Naive thymus-derived CD8-positive, alpha-beta T cell (primary cell): Measurements from ENCODE around the gene DNAH11. TPM values are rescaled to one million over a fixed set of nuclear protein-coding genes. Genes with fewer than 3 reads are reported as not detected.
A peak's percentile ranks its signal among the peaks of the same experiment; 100 is the strongest.
"Not testable (repeated sequence)": the region's sequence is repeated elsewhere in the genome, so short reads cannot be mapped to it uniquely, and the experiment has no call there.

Experiments used
- ATAC-seq, 2 donors: fragments of 150-1000 bp; cut with Tn5 transposase in 1 of 2; sonication (Bioruptor Pico), chemical (Tn5 transposase) in 1 of 2; 1 replicate in 1 of 2; 2 replicates in 1 of 2; pipeline ENCODE4 v1.10.0; 2021; ENCODE audit warnings: mild to moderate bottlenecking in 2 of 2, moderate library complexity in 2 of 2
- POLR2A ChIA-PET: fragments of 350-600 bp; sonication (Branson Sonifier 250); formaldehyde crosslinking; loops from one replicate; lab custom pipeline; 2021; ENCODE audit warnings: antibody characterized with exemption; lab: Charles Lee
- DNase-seq, 10 donors: peaks; one replicate each; pipeline versions ENCODE4 v3.0.0 to v3.0.0-alpha.2; 2020 to 2022
- H3K27ac Mint-ChIP-seq, 10 donors: one replicate each; pipeline ENCODE4 v1.8.0; 2020 to 2022; ENCODE audit warnings: mild to moderate bottlenecking in 10 of 10, mixed read lengths in 10 of 10, moderate library complexity in 4 of 10, inconsistent platforms in 1 of 10
- H3K27me3 Mint-ChIP-seq, 5 donors: one replicate each; pipeline ENCODE4 v1.8.0; 2021 to 2022; ENCODE audit warnings: mixed read lengths in 5 of 5
- H3K36me3 Mint-ChIP-seq, 3 donors: one replicate each; pipeline ENCODE4 v1.8.0; 2020 to 2022; ENCODE audit warnings: mixed read lengths in 3 of 3, mild to moderate bottlenecking in 2 of 3, inconsistent platforms in 1 of 3
- H3K4me1 Mint-ChIP-seq, 4 donors: one replicate each; pipeline ENCODE4 v1.8.0; 2021 to 2022; ENCODE audit warnings: mixed read lengths in 4 of 4
- H3K4me3 Mint-ChIP-seq, 10 donors: one replicate each; pipeline ENCODE4 v1.8.0; 2020 to 2022; ENCODE audit warnings: mild to moderate bottlenecking in 10 of 10, mixed read lengths in 10 of 10, moderate library complexity in 6 of 10, inconsistent platforms in 1 of 10
- H3K9me3 Mint-ChIP-seq, 9 donors: one replicate each; pipeline ENCODE4 v1.8.0; 2020 to 2022; ENCODE audit warnings: mixed read lengths in 9 of 9, mild to moderate bottlenecking in 3 of 9, inconsistent platforms in 1 of 9, moderate library complexity in 1 of 9
- polyA plus RNA-seq, 3 donors: library from polyadenylated mRNA; unstranded; fragments of 300-500 nt; fragmentation: Illumina TruSeq; gene quantifications; one replicate each; pipeline ENCODE4 v1.2.3, GENCODE V29; 2021
- total RNA-seq, 8 experiments: library from RNA in 2 of 8; stranded (reverse) in 2 of 8; gene quantifications; one replicate each; pipeline ENCODE4 v1.2.3 and lab custom pipeline; 2021 to 2026

DNAH11 gene
- total and polyA plus RNA-seq, 5 experiments from 2014 or later: 0.19 to 0.44 (median 0.23) TPM; not detected in 2

GRCh38 chr7:21533646-21534045, 9.2 kb upstream of the DNAH11 start:
- peak overlapping the region in 3 of 10 donors; percentile 19 to 39 (median 26) for H3K27ac Mint-ChIP-seq
- peak overlapping the region in 1 of 10 donors; percentile 17 for H3K4me3 Mint-ChIP-seq
- H3K27me3 Mint-ChIP-seq, POLR2A ChIA-PET, H3K9me3 Mint-ChIP-seq, H3K4me1 Mint-ChIP-seq, ATAC-seq, H3K36me3 Mint-ChIP-seq: not testable (repeated sequence)
- DNase-seq: peak in 1 of 10 donors; percentile 54

GRCh38 chr7:21536445-21537118, 6.3 kb upstream of the DNAH11 start:
- H3K4me3 Mint-ChIP-seq, H3K36me3 Mint-ChIP-seq, ATAC-seq, POLR2A ChIA-PET, DNase-seq, H3K4me1 Mint-ChIP-seq, H3K9me3 Mint-ChIP-seq, H3K27ac Mint-ChIP-seq: not testable (repeated sequence)
- peaks cover 8 to 24% (median 14%) of the 10 kb centered on the region in 5 donors for H3K27me3 Mint-ChIP-seq

- Mint-ChIP-seq H3K27me3 (peaks cover 14 to 48% (median 30%) of the 10 kb centered on the region in 5 donors), H3K36me3 (peaks cover 0 to 5% (median 0%) of the 10 kb centered on the region in 3 donors), H3K4me1 (peaks cover under 1 to 10% (median 9%) of the 10 kb centered on the region in 4 donors), H3K27ac (no peak overlapping the region), H3K9me3 (peaks cover 0 to 2% (median 0%) of the 10 kb centered on the region in 9 donors), H3K4me3 (no peak overlapping the region)
- no peak for DNase-seq
- ATAC-seq: no peak
- POLR2A ChIA-PET: no interaction called here
Measured at GRCh38 chr7:21538936-21539495, 3.8 kb upstream of the DNAH11 start.

- H3K36me3 Mint-ChIP-seq: peaks cover 0 to 5% (median 0%) of the 10 kb centered on the region in 3 donors
- H3K27ac Mint-ChIP-seq: no peak overlapping the region
- H3K9me3 Mint-ChIP-seq: no peaks in the 10 kb centered on the region
- H3K4me3 Mint-ChIP-seq: peak overlapping the region; percentile 11 to 69 (median 52)
- POLR2A ChIA-PET: no interaction called here
- peak in 1 of 10 donors; percentile 10 for DNase-seq
- H3K27me3 Mint-ChIP-seq: peaks cover 32 to 74% (median 38%) of the 10 kb centered on the region in 5 donors
- H3K4me1 Mint-ChIP-seq: peaks cover 2 to 13% (median 11%) of the 10 kb centered on the region in 4 donors
- ATAC-seq: no peak
Measured at GRCh38 chr7:21543528-21544302, 876 bp downstream of the DNAH11 start.

GRCh38 chr7:21544303-21544656, 1.4 kb downstream of the DNAH11 start:
- POLR2A ChIA-PET: no interaction called here
- DNase-seq (no peak), ATAC-seq (no peak)
- Mint-ChIP-seq H3K27ac (no peak overlapping the region), H3K4me1 (peaks cover 2 to 13% (median 11%) of the 10 kb centered on the region in 4 donors), H3K9me3 (no peaks in the 10 kb centered on the region), H3K36me3 (peaks cover 0 to 5% (median 0%) of the 10 kb centered on the region in 3 donors), H3K27me3 (peaks cover 32 to 73% (median 35%) of the 10 kb centered on the region in 5 donors), H3K4me3 (peak overlapping the region in 4 of 10 donors; percentile 25 to 64 (median 48))

GRCh38 chr7:21544715-21545114, 1.9 kb downstream of the DNAH11 start:
- Mint-ChIP-seq H3K4me3 (no peak overlapping the region), H3K9me3 (no peaks in the 10 kb centered on the region), H3K4me1 (peaks cover 2 to 13% (median 11%) of the 10 kb centered on the region in 4 donors), H3K36me3 (peaks cover 0 to 5% (median 0%) of the 10 kb centered on the region in 3 donors), H3K27me3 (peaks cover 29 to 70% (median 35%) of the 10 kb centered on the region in 5 donors), H3K27ac (no peak overlapping the region)
- POLR2A ChIA-PET: no interaction called here
- DNase-seq (no peak), ATAC-seq (no peak)

- Mint-ChIP-seq H3K4me1 (peaks cover 2 to 13% (median 11%) of the 10 kb centered on the region in 4 donors), H3K9me3 (no peaks in the 10 kb centered on the region), H3K27me3 (peaks cover 20 to 50% (median 24%) of the 10 kb centered on the region in 5 donors), H3K27ac (no peak overlapping the region), H3K4me3 (no peak overlapping the region), H3K36me3 (no peaks in the 10 kb centered on the region)
- ATAC-seq (no peak), DNase-seq (no peak)
- POLR2A ChIA-PET: no interaction called here
Measured at GRCh38 chr7:21547501-21547900, 4.7 kb downstream of the DNAH11 start.

GRCh38 chr7:21548491-21548890, 5.7 kb downstream of the DNAH11 start:
- Mint-ChIP-seq H3K4me3 (no peak overlapping the region), H3K9me3 (no peaks in the 10 kb centered on the region), H3K4me1 (peaks cover 2 to 7% (median 7%) of the 10 kb centered on the region in 4 donors), H3K36me3 (no peaks in the 10 kb centered on the region), H3K27ac (no peak overlapping the region), H3K27me3 (peaks cover 17 to 40% (median 20%) of the 10 kb centered on the region in 5 donors)
- ATAC-seq (no peak), DNase-seq (no peak)
- POLR2A ChIA-PET: no interaction called here

GRCh38 chr7:21550076-21550475, 7.2 kb downstream of the DNAH11 start:
- Mint-ChIP-seq H3K4me3 (no peak overlapping the region), H3K9me3 (no peaks in the 10 kb centered on the region), H3K27me3 (peaks cover 8 to 28% (median 13%) of the 10 kb centered on the region in 5 donors), H3K27ac (no peak overlapping the region), H3K4me1 (no peaks in the 10 kb centered on the region), H3K36me3 (no peaks in the 10 kb centered on the region)
- POLR2A ChIA-PET: no interaction called here
- ATAC-seq (no peak), DNase-seq (no peak)

- H3K4me1 Mint-ChIP-seq: no peaks in the 10 kb centered on the region
- POLR2A ChIA-PET: no interaction called here
- no peaks in the 10 kb centered on the region for H3K36me3 Mint-ChIP-seq
- H3K27me3 Mint-ChIP-seq: peaks cover 7 to 24% (median 9%) of the 10 kb centered on the region in 5 donors
- H3K4me3 Mint-ChIP-seq: no peak overlapping the region
- no peak for ATAC-seq
- no peak for DNase-seq
- no peaks in the 10 kb centered on the region for H3K9me3 Mint-ChIP-seq
- H3K27ac Mint-ChIP-seq: no peak overlapping the region
Measured at GRCh38 chr7:21550821-21551531, 8.1 kb downstream of the DNAH11 start.

GRCh38 chr7:21562385-21562784, 19.5 kb downstream of the DNAH11 start:
- H3K36me3 Mint-ChIP-seq: no peaks in the 10 kb centered on the region
- H3K27me3 Mint-ChIP-seq: peaks cover 0 to 8% (median 0%) of the 10 kb centered on the region in 5 donors
- DNase-seq (no peak), ATAC-seq (no peak)
- no peaks in the 10 kb centered on the region for H3K4me1 Mint-ChIP-seq
- no peak overlapping the region for H3K27ac Mint-ChIP-seq
- no peaks in the 10 kb centered on the region for H3K9me3 Mint-ChIP-seq
- no peak overlapping the region for H3K4me3 Mint-ChIP-seq
- POLR2A ChIA-PET: no interaction called here

- POLR2A ChIA-PET: no interaction called here
- no peak overlapping the region for H3K27ac Mint-ChIP-seq
Measured at GRCh38 chr7:21565614-21566013, 22.8 kb downstream of the DNAH11 start.

More at GRCh38 chr7:21565614-21566013, 22.8 kb downstream of the DNAH11 start:
- H3K9me3 Mint-ChIP-seq: no peaks in the 10 kb centered on the region
- ATAC-seq (no peak), DNase-seq (no peak)
- H3K36me3 Mint-ChIP-seq: no peaks in the 10 kb centered on the region
- H3K27me3 Mint-ChIP-seq: peaks cover 0 to 3% (median 0%) of the 10 kb centered on the region in 5 donors
- H3K4me3 Mint-ChIP-seq: no peak overlapping the region
- H3K4me1 Mint-ChIP-seq: no peaks in the 10 kb centered on the region
